ENCODE measurements around the gene FAM174B.

GRCh38 chr15:92656089-92656488 is 514 bp upstream of the FAM174B start:
- TF ChIP-seq POLR2AphosphoS5 (IDR thresholded peaks at IDR 0.05) (no peak), CTCF (IDR thresholded peaks at IDR 0.05) (no peak), POLR2A (IDR thresholded peaks at IDR 0.05) (no peak)

All from prostate gland (tissue), 2 donors.